K562 (cell line): ENCODE results near the gene CALCB. TPM values are rescaled to one million over a fixed set of nuclear protein-coding genes. Genes with fewer than 3 reads are reported as not detected.

Experiments used
- ATAC-seq: fragments of 200-7000 bp; cut with Tn5 transposase; 3 replicates; pipeline ENCODE4 v1.9.1; 2020; ENCODE audit warnings: moderate library complexity
- BruUV-seq: library from RNA; stranded (reverse); fragments of 400-500 nt; replicated peaks from 2 replicates; lab custom pipeline; 2021; lab: Mats Ljungman, UMichigan
- CTCF ChIA-PET: fragments of 300-600 bp; formaldehyde crosslinking; extraction: SDS; loops from one replicate; lab custom pipeline; 2021; ENCODE audit warnings: low intra/inter-chr PET ratio; lab: Yijun Ruan, JAX
- POLR2A ChIA-PET: fragments of 300-600, 350-650 bp; sonication (Branson Sonifier 250); formaldehyde crosslinking; extraction: SDS; loops from one replicate; lab custom pipeline; 2021; ENCODE audit warnings: antibody characterized with exemption, inconsistent platforms; lab: Yijun Ruan, JAX
- DNase-seq, 4 experiments: peaks; one replicate each; pipeline versions ENCODE4 v3.0.0 to v3.0.0-alpha.2; 2011 to 2018; ENCODE audit warnings: low spot score in 3 of 4, mixed read lengths in 3 of 4; ENCODE audit errors: extremely low read depth in 1 of 4
- FAIRE-seq: peaks from 2 replicates; lab custom pipeline; 2011; peaks lifted over from hg19 to GRCh38; lab: Jason Lieb, UNC
- H2AFZ ChIP-seq: 2 replicates; pipeline ENCODE4 v1.6.0; 2011; ENCODE audit warnings: low read depth, low read length, control low read depth, inconsistent platforms
- H3K27ac ChIP-seq: fragments of 200-600 bp; 3 replicates; pipeline ENCODE4 v1.8.0; 2011; ENCODE audit warnings: low read depth, mild to moderate bottlenecking, control low read depth, inconsistent platforms, low read length, moderate library complexity, mixed read lengths; ENCODE audit errors: extremely low read depth
- H3K27me3 ChIP-seq, 2 experiments: fragments of 300-600 bp in 1 of 2; 2 replicates in 1 of 2; 3 replicates in 1 of 2; pipeline versions ENCODE4 v1.6.0 to v1.8.0; 2011; ENCODE audit warnings: inconsistent platforms in 2 of 2, low read length in 2 of 2, mild to moderate bottlenecking in 1 of 2, mixed read lengths in 1 of 2, moderate library complexity in 1 of 2; ENCODE audit not compliant: control insufficient read depth in 2 of 2, insufficient read depth in 2 of 2
- H3K36me3 ChIP-seq: fragments of 300-600 bp; 3 replicates; pipeline ENCODE4 v1.8.0; 2011; ENCODE audit warnings: mild to moderate bottlenecking, low read length, inconsistent platforms; ENCODE audit not compliant: control insufficient read depth, insufficient read depth
- H3K4me1 ChIP-seq, 2 experiments: fragments of 200-600 bp in 1 of 2; replicated peaks in 1 of 2; 2 replicates in 1 of 2; 3 replicates in 1 of 2; pipeline versions ENCODE4 v1.5.1 to v1.8.0; 2011; ENCODE audit warnings: inconsistent platforms in 2 of 2, low read length in 2 of 2, mild to moderate bottlenecking in 1 of 2, mixed read lengths in 1 of 2, moderate library complexity in 1 of 2; ENCODE audit not compliant: control insufficient read depth in 2 of 2, insufficient read depth in 2 of 2
- H3K4me2 ChIP-seq: 2 replicates; pipeline ENCODE4 v1.6.1; 2011; ENCODE audit warnings: low read length, control low read depth, inconsistent platforms, mixed read lengths; ENCODE audit not compliant: insufficient read depth
- H3K4me3 ChIP-seq: fragments of 200-600 bp; sonication (generic), shearing (Covaris generic); 2 replicates; pipeline ENCODE4 v1.5.1; 2016; ENCODE audit warnings: control low read depth, inconsistent platforms
- H3K79me2 ChIP-seq: fragments of 200-600 bp; 3 replicates; pipeline ENCODE4 v1.8.0; 2011; ENCODE audit warnings: low read length, inconsistent platforms; ENCODE audit not compliant: control insufficient read depth, insufficient read depth
- H3K9ac ChIP-seq, 2 experiments: 2 replicates each; pipeline versions ENCODE4 v1.6.0 to v1.6.1; 2011; ENCODE audit warnings: low read depth in 2 of 2, low read length in 2 of 2, control low read depth in 1 of 2, inconsistent platforms in 1 of 2, mild to moderate bottlenecking in 1 of 2, mixed read lengths in 1 of 2; ENCODE audit not compliant: insufficient read depth in 1 of 2
- H3K9me1 ChIP-seq: one replicate; pipeline ENCODE4 v1.6.0; 2011; ENCODE audit warnings: inconsistent platforms, mild to moderate bottlenecking, low read length, moderate library complexity; ENCODE audit not compliant: control insufficient read depth, insufficient read depth
- H3K9me3 ChIP-seq: replicated peaks from 2 replicates; pipeline ENCODE4 v1.5.1; 2011; ENCODE audit warnings: low read depth, low read length, inconsistent platforms; ENCODE audit not compliant: control insufficient read depth, insufficient read depth
- H4K20me1 ChIP-seq: replicated peaks from 2 replicates; pipeline ENCODE4 v1.6.1; 2011; ENCODE audit warnings: low read length, inconsistent platforms, mixed read lengths; ENCODE audit not compliant: control insufficient read depth, insufficient read depth
- ESRRA ChIP-seq: fragments of 450-650 bp; IDR thresholded peaks from 2 replicates; pipeline ENCODE4 v1.6.1; 2014; ENCODE audit warnings: low read depth, mild to moderate bottlenecking, moderate library complexity, borderline replicate concordance
- FOXO4 ChIP-seq: fragments of 450-650 bp; formaldehyde crosslinking; IDR thresholded peaks from 2 replicates; pipeline ENCODE4 v1.4.0; 2020; ENCODE audit warnings: mild to moderate bottlenecking, moderate library complexity
- HMG20B ChIP-seq: fragments of 250-450 bp; sonication (Bioruptor Pico); IDR thresholded peaks from 2 replicates; pipeline ENCODE4 v1.5.0; 2021; ENCODE audit warnings: mild to moderate bottlenecking
- HNRNPUL1 ChIP-seq: fragments of 200-400 bp; formaldehyde crosslinking; IDR thresholded peaks from 2 replicates; pipeline ENCODE4 v1.6.1; 2017; ENCODE audit warnings: low read length
- L3MBTL2 ChIP-seq: fragments of 450-650 bp; IDR thresholded peaks from 2 replicates; pipeline ENCODE4 v1.6.1; 2016; ENCODE audit warnings: mild to moderate bottlenecking, moderate library complexity
- NFYB ChIP-seq: IDR thresholded peaks from 2 replicates; pipeline ENCODE4 v1.6.1; 2011; ENCODE audit warnings: mild to moderate bottlenecking, moderate library complexity; ENCODE audit not compliant: insufficient read length; ENCODE audit errors: extremely low read depth
- SIRT6 ChIP-seq: IDR thresholded peaks from one replicate; pipeline ENCODE4 v1.6.1; 2012; ENCODE audit warnings: low read depth, mild to moderate bottlenecking, control low read depth, inconsistent platforms, low read length, moderate library complexity
- STAG1 ChIP-seq: sonication (generic); formaldehyde crosslinking; IDR thresholded peaks from 2 replicates; pipeline ENCODE4 v1.5.0; 2020; ENCODE audit warnings: missing genetic modification reagents, borderline replicate concordance
- TEAD1 ChIP-seq, 2 experiments: fragments of 450-650 bp in 1 of 2; sonication (generic) in 1 of 2; formaldehyde crosslinking; IDR thresholded peaks; 2 replicates each; pipeline versions ENCODE4 v1.4.0 to v1.8.0; 2020 to 2022; ENCODE audit warnings: mild to moderate bottlenecking in 2 of 2, missing genetic modification reagents in 1 of 2
- ZMIZ1 ChIP-seq, 2 experiments: fragments of 150-350 bp in 1 of 2; IDR thresholded peaks; 2 replicates each; pipeline ENCODE4 v1.6.1; 2012 to 2016; ENCODE audit warnings: low read depth in 2 of 2, low read length in 2 of 2, mild to moderate bottlenecking in 1 of 2, moderate library complexity in 1 of 2
- ZNF3 ChIP-seq: fragments of 250-450 bp; sonication (Bioruptor Pico); IDR thresholded peaks from 2 replicates; pipeline ENCODE4 v1.5.0; 2021; ENCODE audit warnings: mild to moderate bottlenecking, moderate library complexity
- WGBS: fragments of 100-300 bp; shearing (Covaris generic); methylation state at CpG from one replicate; pipeline ENCODE4 v1.1.6; 2016; ENCODE audit warnings: low coverage, mixed read lengths; ENCODE audit not compliant: insufficient coverage; ENCODE audit errors: missing lambda C conversion rate; 5-methylcytosine and 5-hydroxymethylcytosine counted together
- in situ Hi-C: fragments of 300-500 bp; cut with MboI; formaldehyde crosslinking; loops from 4 replicates; pipeline ENCODE4 v1.15.0; 2018; ENCODE audit warnings: inconsistent platforms, mixed read lengths
- intact Hi-C: fragments of 100-400 bp; cut with micrococcal nuclease; formaldehyde crosslinking; loops from 2 replicates; pipeline ENCODE4 v1.14.2; 2022
- polyA plus RNA-seq, 8 experiments: library from polyadenylated mRNA; depleted of rRNA in 4 of 8; stranded (reverse) in 5 of 8; unstranded in 3 of 8; fragments of >200 nt; fragmentation: Nextera tagmentation in 2 of 8; fragmentation: Illumina TruSeq in 1 of 8; extraction: Ambion mirVana in 2 of 8; extraction: Trizol in 1 of 8; gene quantifications; 2 replicates each; pipeline versions ENCODE4 v1.2.1 to v1.2.3, GENCODE V29; 2011 to 2014; ENCODE audit warnings: inconsistent platforms in 1 of 8, missing spikeins in 1 of 8
- total RNA-seq, 7 experiments: library from RNA; depleted of rRNA in 6 of 7; stranded (reverse); fragments of >200 nt in 6 of 7; fragmentation: Illumina TruSeq in 2 of 7; extraction: Trizol in 2 of 7; gene quantifications; 2 replicates each; pipeline versions ENCODE4 v1.2.1 to v1.2.3, GENCODE V29; 2011 to 2021; ENCODE audit warnings: low replicate concordance in 1 of 7
- TF ChIP-seq, protein P1 (sequence below): sonication (generic); formaldehyde crosslinking; IDR thresholded peaks from 2 replicates; pipeline ENCODE4 v1.4.0; 2020; ENCODE audit warnings: mild to moderate bottlenecking, missing genetic modification reagents

Gene CALCB
- total and polyA plus RNA-seq, 9 of the 15 experiments (the other 6 are each of a cell fraction or from before 2014, with no cell fraction given) = not detected

DNA sequence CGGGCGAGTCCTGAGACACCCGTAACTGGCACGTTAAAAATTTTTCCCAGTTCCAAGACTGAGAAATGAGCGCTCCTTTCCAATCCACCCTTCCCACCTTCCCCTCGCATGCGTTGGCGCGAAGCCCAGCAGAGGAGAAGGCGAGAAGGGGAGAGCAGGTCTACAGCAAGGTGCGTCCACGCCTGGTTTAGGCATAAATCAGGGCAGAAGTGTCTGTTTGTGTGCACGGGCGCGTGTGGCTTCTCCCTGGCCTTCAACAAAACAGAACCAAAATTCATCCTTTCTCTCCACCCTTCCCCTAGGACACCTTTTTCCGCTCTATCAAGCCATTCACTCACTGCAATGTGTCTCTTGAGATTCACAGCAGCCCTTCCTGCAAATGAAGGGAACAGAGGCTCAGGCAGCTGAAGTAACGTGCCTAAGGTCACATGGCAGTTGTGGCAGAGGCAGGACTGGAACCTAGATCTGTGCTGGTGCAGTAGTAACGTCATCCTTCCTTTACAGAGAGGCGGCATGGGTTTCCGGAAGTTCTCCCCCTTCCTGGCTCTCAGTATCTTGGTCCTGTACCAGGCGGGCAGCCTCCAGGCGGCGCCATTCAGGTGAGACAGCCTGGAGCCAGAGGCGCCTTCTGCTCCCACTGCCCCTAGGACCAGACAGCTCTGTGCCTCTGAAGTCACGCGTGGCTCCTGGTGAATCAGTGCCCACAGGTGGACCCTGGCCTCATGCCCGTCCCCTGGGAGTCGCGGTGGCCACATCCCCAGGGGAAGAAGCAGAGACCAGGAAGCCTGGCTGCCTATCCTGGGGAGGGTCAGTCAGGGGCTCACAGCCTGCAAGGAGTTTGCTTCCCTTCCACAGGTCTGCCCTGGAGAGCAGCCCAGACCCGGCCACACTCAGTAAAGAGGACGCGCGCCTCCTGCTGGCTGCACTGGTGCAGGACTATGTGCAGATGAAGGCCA lies 1.1 kb downstream of the CALCB start (continued):
- TF ChIP-seq, protein P1, sequence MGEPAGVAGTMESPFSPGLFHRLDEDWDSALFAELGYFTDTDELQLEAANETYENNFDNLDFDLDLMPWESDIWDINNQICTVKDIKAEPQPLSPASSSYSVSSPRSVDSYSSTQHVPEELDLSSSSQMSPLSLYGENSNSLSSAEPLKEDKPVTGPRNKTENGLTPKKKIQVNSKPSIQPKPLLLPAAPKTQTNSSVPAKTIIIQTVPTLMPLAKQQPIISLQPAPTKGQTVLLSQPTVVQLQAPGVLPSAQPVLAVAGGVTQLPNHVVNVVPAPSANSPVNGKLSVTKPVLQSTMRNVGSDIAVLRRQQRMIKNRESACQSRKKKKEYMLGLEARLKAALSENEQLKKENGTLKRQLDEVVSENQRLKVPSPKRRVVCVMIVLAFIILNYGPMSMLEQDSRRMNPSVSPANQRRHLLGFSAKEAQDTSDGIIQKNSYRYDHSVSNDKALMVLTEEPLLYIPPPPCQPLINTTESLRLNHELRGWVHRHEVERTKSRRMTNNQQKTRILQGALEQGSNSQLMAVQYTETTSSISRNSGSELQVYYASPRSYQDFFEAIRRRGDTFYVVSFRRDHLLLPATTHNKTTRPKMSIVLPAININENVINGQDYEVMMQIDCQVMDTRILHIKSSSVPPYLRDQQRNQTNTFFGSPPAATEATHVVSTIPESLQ (CRISPR knock-in tag) = no peak
- TF ChIP-seq NFYB (no peak), HNRNPUL1 (no peak), L3MBTL2 (0 out of 2 replicates have a peak, but pooled peaks have one; percentile 15), ZNF3 (CRISPR knock-in tag) (no peak)

DNA sequence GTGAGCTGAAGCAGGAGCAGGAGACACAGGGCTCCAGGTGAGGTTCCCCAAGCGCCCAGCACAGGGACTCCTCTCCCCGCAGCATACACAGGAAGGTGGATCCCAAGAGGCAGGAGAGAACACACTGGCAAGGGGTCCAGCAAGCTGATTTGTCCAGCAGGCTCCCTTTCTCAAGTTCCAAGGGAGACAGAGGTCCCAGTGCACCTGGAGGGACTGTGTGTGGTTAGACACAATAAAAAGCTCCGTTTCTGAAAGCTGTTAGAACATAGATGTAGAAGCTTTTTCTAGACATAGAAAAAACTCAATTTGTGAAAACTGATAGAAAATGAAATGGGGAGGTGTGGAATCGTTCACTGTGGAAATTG lies 1.8 kb downstream of the CALCB start:
- peaks cover 0 to 11% of the 10 kb centered on the region in 2 experiments; a peak in 2 of 5 replicates for H3K4me1 ChIP-seq
- in situ Hi-C loops = no loop called here
- WGBS = 0% methylated on average over 4 of the region's 4 CpGs
- H3K9me3 ChIP-seq = no peaks in the 10 kb centered on the region
- H3K79me2 ChIP-seq = no peaks in the 10 kb centered on the region
- no peaks in the 10 kb centered on the region for H3K9me1 ChIP-seq
- DNase-seq = no peak
- ChIA-PET POLR2A (interaction anchor here (0.6 to 1.3 kb wide), 3 partner anchors 12 to 265 kb away, joined by 3 read pairs; no protein-coding TSS in a partner anchor), CTCF (interaction anchor here (1.3 to 2.6 kb wide), 2 partner anchors 167 to 285 kb away, joined by 7 to 13 read pairs; no protein-coding TSS in a partner anchor)
- no peak overlapping the region for H3K27ac ChIP-seq
- H3K36me3 ChIP-seq = no peaks in the 10 kb centered on the region
- peaks cover 3 to 31% of the 10 kb centered on the region in 2 experiments; a peak in 4 of 5 replicates for H3K27me3 ChIP-seq
- no peak overlapping the region for H3K9ac ChIP-seq
- no peak for FAIRE-seq
- H4K20me1 ChIP-seq = no peaks in the 10 kb centered on the region
- BruUV-seq = no TSS peak
- no peak overlapping the region for H3K4me3 ChIP-seq
- H3K4me2 ChIP-seq = no peak overlapping the region
- intact Hi-C loops = loop anchor here (1.0 to 10.0 kb wide), 3 partner anchors 100 to 280 kb away; no protein-coding TSS in a partner anchor
- ATAC-seq = no peak; the same call in 2 of the 3 replicates
- no peak overlapping the region for H2AFZ ChIP-seq
- TF ChIP-seq STAG1 (CRISPR knock-in tag) (no peak), TEAD1 (CRISPR knock-in tag; IDR thresholded peaks at IDR 0.05) (no peak), FOXO4 (no peak), ESRRA (no peak), SIRT6 (no peak), HMG20B (CRISPR knock-in tag) (no peak), ZMIZ1 (IDR thresholded peaks at IDR 0.05; ENCODE audit: low read depth in 2 of 2, low read length in 2 of 2) (no peak)
